GM12878 (cell line): Measurements from ENCODE around the gene MMP15. TPM values are rescaled to one million over a fixed set of nuclear protein-coding genes. Genes with fewer than 3 reads are reported as not detected.
A peak's percentile ranks its signal among the peaks of the same experiment; 100 is the strongest.
"Not testable (repeated sequence)": the region's sequence is repeated elsewhere in the genome, so short reads cannot be mapped to it uniquely, and the experiment has no call there.

ENCODE experiments used
- ATAC-seq: fragments of 200-7000 bp; cut with Tn5 transposase; 3 replicates; pipeline ENCODE4 v1.9.1; 2020; ENCODE audit warnings: mild to moderate bottlenecking, moderate library complexity
- BruUV-seq: library from RNA; stranded (reverse); fragments of 400-500 nt; replicated peaks from 2 replicates; lab custom pipeline; 2021; lab: Mats Ljungman, UMichigan
- CTCF ChIA-PET: fragments of 300-600 bp; sonication (Branson Sonifier 250); formaldehyde crosslinking; extraction: SDS; loops from one replicate; lab custom pipeline; 2021; ENCODE audit warnings: inconsistent platforms; lab: Yijun Ruan, JAX
- POLR2A ChIA-PET: fragments of 350-600 bp; formaldehyde crosslinking; extraction: SDS; loops from one replicate; lab custom pipeline; 2021; ENCODE audit warnings: inconsistent platforms; lab: Charles Lee
- RAD21 ChIA-PET: fragments of 300-600 bp; sonication (Branson Sonifier 250); formaldehyde crosslinking; loops from one replicate; lab custom pipeline; 2023; ENCODE audit warnings: antibody characterized with exemption; ENCODE audit not compliant: unreplicated experiment; lab: Charles Lee
- SMC1A ChIA-PET: fragments of 300-600 bp; sonication (Branson Sonifier 250); formaldehyde crosslinking; loops from one replicate; lab custom pipeline; 2023; ENCODE audit not compliant: unreplicated experiment, uncharacterized antibody; lab: Charles Lee
- DNase-seq: peaks from one replicate; pipeline ENCODE4 v3.0.0-alpha.2; 2011; ENCODE audit warnings: low read depth, low spot score
- FAIRE-seq: peaks from 3 replicates; lab custom pipeline; 2011; peaks lifted over from hg19 to GRCh38; lab: Jason Lieb, UNC
- H2AFZ ChIP-seq: 2 replicates; pipeline ENCODE4 v1.6.0; 2011; ENCODE audit warnings: low read depth, low read length, control low read depth; ENCODE audit not compliant: control insufficient read depth
- H3K27ac ChIP-seq: 2 replicates; pipeline ENCODE4 v1.5.1; 2011; ENCODE audit warnings: control low read depth; ENCODE audit not compliant: control insufficient read depth, insufficient read depth
- H3K27me3 ChIP-seq, 2 experiments: replicated peaks in 1 of 2; 2 replicates each; pipeline versions ENCODE4 v1.6.0 to v1.6.1; 2011; ENCODE audit warnings: low read length in 1 of 2; ENCODE audit not compliant: control insufficient read depth in 2 of 2, insufficient read depth in 2 of 2
- H3K36me3 ChIP-seq, 2 experiments: 2 replicates each; pipeline ENCODE4 v1.5.1; 2011; ENCODE audit warnings: low read length in 1 of 2; ENCODE audit not compliant: control insufficient read depth in 2 of 2, insufficient read depth in 2 of 2
- H3K4me1 ChIP-seq: 2 replicates; pipeline ENCODE4 v1.6.1; 2011; ENCODE audit warnings: mild to moderate bottlenecking, low read length, moderate library complexity, mixed read lengths; ENCODE audit not compliant: control insufficient read depth, insufficient read depth
- H3K4me2 ChIP-seq: 2 replicates; pipeline ENCODE4 v1.6.0; 2011; ENCODE audit warnings: control low read depth; ENCODE audit not compliant: control insufficient read depth, insufficient read depth
- H3K4me3 ChIP-seq: fragments of 200-600 bp; sonication (generic); 2 replicates; pipeline ENCODE4 v1.5.1; 2016
- H3K79me2 ChIP-seq: 2 replicates; pipeline ENCODE4 v1.6.0; 2011; ENCODE audit warnings: low read length; ENCODE audit not compliant: control insufficient read depth, insufficient read depth
- H3K9ac ChIP-seq: 2 replicates; pipeline ENCODE4 v1.8.0; 2011; ENCODE audit warnings: low read length, control low read depth, mixed read lengths; ENCODE audit not compliant: control insufficient read depth, insufficient read depth
- H3K9me3 ChIP-seq: replicated peaks from 3 replicates; pipeline ENCODE4 v1.5.1; 2011; ENCODE audit warnings: mild to moderate bottlenecking, low read length; ENCODE audit not compliant: control insufficient read depth, insufficient read depth
- H4K20me1 ChIP-seq: 2 replicates; pipeline ENCODE4 v1.6.0; 2011; ENCODE audit not compliant: control insufficient read depth, insufficient read depth
- EZH2 ChIP-seq: IDR thresholded peaks from 2 replicates; pipeline ENCODE4 v1.6.1; 2012; ENCODE audit warnings: low read depth, mild to moderate bottlenecking, control low read depth, inconsistent platforms, low read length, borderline replicate concordance; ENCODE audit not compliant: control insufficient read depth
- MLLT1 ChIP-seq: fragments of 450-650 bp; IDR thresholded peaks from 2 replicates; pipeline ENCODE4 v1.6.1; 2016; ENCODE audit warnings: mild to moderate bottlenecking
- MXI1 ChIP-seq: fragments of 150-350 bp; IDR thresholded peaks from 2 replicates; pipeline ENCODE4 v1.6.1; 2011; ENCODE audit warnings: low read depth, mild to moderate bottlenecking, inconsistent platforms, low read length, improper control_type of control experiment
- RAD21 ChIP-seq: IDR thresholded peaks from 2 replicates; pipeline ENCODE4 v1.6.1; 2011; ENCODE audit warnings: mild to moderate bottlenecking, low read depth, low read length, moderate library complexity; ENCODE audit not compliant: insufficient read depth
- SREBF1 ChIP-seq: IDR thresholded peaks from 2 replicates; pipeline ENCODE4 v1.6.1; 2012; ENCODE audit warnings: mild to moderate bottlenecking, low read length
- SREBF2 ChIP-seq: IDR thresholded peaks from 2 replicates; pipeline ENCODE4 v1.6.1; 2012; ENCODE audit warnings: mild to moderate bottlenecking, low read length
- WGBS: methylation state at CpG from one replicate; pipeline ENCODE4 v1.1.6; 2016; ENCODE audit warnings: low lambda C conversion rate; ENCODE audit not compliant: insufficient replicate concordance, insufficient coverage; ENCODE audit errors: missing lambda C conversion rate; 5-methylcytosine and 5-hydroxymethylcytosine counted together
- in situ Hi-C: fragments of 300-500 bp; cut with MboI; formaldehyde crosslinking; loops from 9 replicates; pipeline ENCODE4 v1.14.3; 2018; ENCODE audit warnings: mixed read lengths
- intact Hi-C: fragments of 100-400 bp; cut with micrococcal nuclease; formaldehyde crosslinking; loops from one replicate; pipeline ENCODE4 v1.14.2; 2022; ENCODE audit not compliant: unreplicated experiment
- polyA plus RNA-seq, 11 experiments: library from polyadenylated mRNA; depleted of rRNA in 4 of 11; unstranded in 6 of 11; stranded (reverse) in 5 of 11; fragments of >200 nt; fragmentation: Nextera tagmentation in 4 of 11; fragmentation: Illumina TruSeq in 1 of 11; extraction: Ambion mirVana in 4 of 11; extraction: Trizol in 1 of 11; gene quantifications; 1 replicate in 1 of 11; 2 replicates in 10 of 11; pipeline versions ENCODE4 v1.2.1 to v1.2.3, GENCODE V29; 2011 to 2016; ENCODE audit warnings: inconsistent platforms in 2 of 11, missing spikeins in 2 of 11, low read depth in 1 of 11
- total RNA-seq, 4 experiments: library from RNA; depleted of rRNA in 3 of 4; stranded (reverse); fragments of >200 nt in 3 of 4; fragmentation: Illumina TruSeq in 1 of 4; extraction: Trizol in 1 of 4; gene quantifications; 2 replicates each; pipeline versions ENCODE4 v1.2.1 to v1.2.3, GENCODE V29; 2013 to 2021

The MMP15 gene
- total and polyA plus RNA-seq, 10 of the 15 experiments (the other 5 are each of a cell fraction or from before 2014, with no cell fraction given) = 0.08 to 0.56 (median 0.10) TPM; not detected in 7

- TF ChIP-seq EZH2 (no peak), MLLT1 (no peak), MXI1 (no peak), SREBF2 (no peak)
Measured at GRCh38 chr16:57976331-57976796, 49.2 kb upstream of the MMP15 start (continued).

- RAD21 ChIA-PET = no interaction called here
- no peak overlapping the region for H2AFZ ChIP-seq
- DNase-seq = no peak
- no peak overlapping the region for H3K27ac ChIP-seq
- H3K79me2 ChIP-seq = no peaks in the 10 kb centered on the region
- no peaks in the 10 kb centered on the region for H3K4me1 ChIP-seq
- 56% methylated on average over 12 of the region's 12 CpGs for WGBS
- in situ Hi-C loops (no loop called here), intact Hi-C loops (no loop called here)
- no peak overlapping the region for H3K9ac ChIP-seq
- no peak for FAIRE-seq
- no peaks in the 10 kb centered on the region for H4K20me1 ChIP-seq
- H3K4me3 ChIP-seq = no peak overlapping the region
- no TSS peak for BruUV-seq
- TF ChIP-seq RAD21 (0 out of 2 replicates have a peak, but pooled peaks have one; percentile 6), SREBF1 (no peak)
- TF ChIP-seq, all 136 proteins: peak for 1
- no peak overlapping the region for H3K4me2 ChIP-seq
- H3K36me3 ChIP-seq = no peaks in the 10 kb centered on the region
- no peak for ATAC-seq
- ChIA-PET POLR2A (no interaction called here), SMC1A (no interaction called here), CTCF (interaction anchor here (0.6 kb wide), 1 partner anchor 78 kb away, joined by 3 read pairs; no protein-coding TSS in a partner anchor)
- no peaks in the 10 kb centered on the region; a peak in 1 of 4 replicates for H3K27me3 ChIP-seq
- no peaks in the 10 kb centered on the region for H3K9me3 ChIP-seq
Measured at GRCh38 chr16:57977418-57978069, 48.0 kb upstream of the MMP15 start.

GRCh38 chr16:57978070-57978465, 47.5 kb upstream of the MMP15 start:
- WGBS = 51% methylated on average over 2 of the region's 2 CpGs
- H3K4me1 ChIP-seq, H3K4me3 ChIP-seq, H2AFZ ChIP-seq, in situ Hi-C loops, BruUV-seq, ATAC-seq, POLR2A ChIA-PET, H3K79me2 ChIP-seq, H3K4me2 ChIP-seq, H3K27ac ChIP-seq, SMC1A ChIA-PET, H4K20me1 ChIP-seq, H3K9ac ChIP-seq, H3K27me3 ChIP-seq, H3K9me3 ChIP-seq, intact Hi-C loops, DNase-seq, FAIRE-seq, H3K36me3 ChIP-seq, RAD21 ChIA-PET: not testable (repeated sequence)
- CTCF ChIA-PET = interaction anchor here (0.6 kb wide), 1 partner anchor 78 kb away, joined by 3 read pairs; no protein-coding TSS in a partner anchor
